Activated gamma-delta T cell (primary cell): ENCODE results near the gene KRTAP4-12.
"Not testable (repeated sequence)": the region's sequence is repeated elsewhere in the genome, so short reads cannot be mapped to it uniquely, and the experiment has no call there.

Source experiments
- DNase-seq: peaks from one replicate; lab custom pipeline; 2025; lab: John Stamatoyannopoulos, UW

KRTAP4-12 gene

GRCh38 chr17:41096055-41096454 lies 27.9 kb downstream of the KRTAP4-12 start:
- DNase-seq: no peak

GRCh38 chr17:41088760-41089352 lies 35.1 kb downstream of the KRTAP4-12 start:
- DNase-seq: not testable (repeated sequence)

GRCh38 chr17:41084100-41084856 lies 39.7 kb downstream of the KRTAP4-12 start, which contains the start of gene KRTAP4-7:
TSS of gene KRTAP4-7 (plus strand) at chr17:41084150. CDS start at chr17:41084207, 57 bp downstream.
- DNase-seq: not testable (repeated sequence)

- DNase-seq: not testable (repeated sequence)
These were observed 40.6 kb downstream of the KRTAP4-12 start for GRCh38 chr17:41083427-41083826.

GRCh38 chr17:41082626-41083025 lies 41.4 kb downstream of the KRTAP4-12 start:
- no peak for DNase-seq

- DNase-seq: no peak
These were observed 47.2 kb downstream of the KRTAP4-12 start for GRCh38 chr17:41076788-41077187.

- no peak for DNase-seq
These were observed 50.3 kb downstream of the KRTAP4-12 start for GRCh38 chr17:41073676-41074075.
